ENCODE measurements around the gene NOTCH1.

The NOTCH1 gene

GRCh38 chr9:136572828-136573625, 27.2 kb upstream of the NOTCH1 start:
- no peak for DNase-seq (ENCODE audit: low read depth, low spot score)
- CTCF ChIA-PET: interaction anchor here (1.4 to 2.2 kb wide), 3 partner anchors 24 to 86 kb away, joined by 3 to 7 read pairs (median 5); no protein-coding TSS in a partner anchor

GRCh38 chr9:136572003-136572827, 26.4 kb upstream of the NOTCH1 start:
- ChIA-PET POLR2A (interaction anchor here (0.6 kb wide), 1 partner anchor 156 kb away, joined by 3 read pairs; no protein-coding TSS in a partner anchor), CTCF (interaction anchor here (1.4 to 2.2 kb wide), 3 partner anchors 23 to 85 kb away, joined by 3 to 7 read pairs (median 5); no protein-coding TSS in a partner anchor)
- DNase-seq (ENCODE audit: low read depth, low spot score): peak; percentile 26
- no peak for TF ChIP-seq CTCF (IDR thresholded peaks at IDR 0.05; ENCODE audit: insufficient read depth, low read length, missing control alignments)
- H3K4me3 ChIP-seq (ENCODE audit: low read depth, low read length): no peak overlapping the region

More at GRCh38 chr9:136572828-136573625, 27.2 kb upstream of the NOTCH1 start:
- no peak for TF ChIP-seq CTCF (IDR thresholded peaks at IDR 0.05; ENCODE audit: insufficient read depth, low read length, missing control alignments)
- POLR2A ChIA-PET: no interaction called here
- no peak overlapping the region for H3K4me3 ChIP-seq (ENCODE audit: low read depth, low read length)

- POLR2A ChIA-PET: interaction anchor here (0.6 kb wide), 1 partner anchor 157 kb away, joined by 3 read pairs; no protein-coding TSS in a partner anchor
- no peak overlapping the region for H3K4me3 ChIP-seq (ENCODE audit: low read depth, low read length)
- no peak for DNase-seq (ENCODE audit: low read depth, low spot score)
- CTCF ChIA-PET: interaction anchor here (1.5 kb wide), 1 partner anchor 84 kb away, joined by 3 read pairs; no protein-coding TSS in a partner anchor
- TF ChIP-seq CTCF (IDR thresholded peaks at IDR 0.05; ENCODE audit: insufficient read depth, low read length, missing control alignments): no peak
These were observed 25.7 kb upstream of the NOTCH1 start for GRCh38 chr9:136571531-136571930.

GRCh38 chr9:136570916-136571315, 25.1 kb upstream of the NOTCH1 start:
- DNase-seq (ENCODE audit: low read depth, low spot score): no peak
- no peak for TF ChIP-seq CTCF (IDR thresholded peaks at IDR 0.05; ENCODE audit: insufficient read depth, low read length, missing control alignments)
- ChIA-PET POLR2A (no interaction called here), CTCF (no interaction called here)
- no peak overlapping the region for H3K4me3 ChIP-seq (ENCODE audit: low read depth, low read length)

GRCh38 chr9:136570191-136570845, 24.5 kb upstream of the NOTCH1 start:
- CTCF ChIA-PET: no interaction called here
- POLR2A ChIA-PET: no interaction called here
- H3K4me3 ChIP-seq (ENCODE audit: low read depth, low read length): no peak overlapping the region
- no peak for DNase-seq (ENCODE audit: low read depth, low spot score)
- TF ChIP-seq CTCF (IDR thresholded peaks at IDR 0.05; ENCODE audit: insufficient read depth, low read length, missing control alignments): no peak
